Measurements from ENCODE around the gene EXOC3L1.

Gene EXOC3L1

GRCh38 chr16:67177743-67178699, 11.9 kb downstream of the EXOC3L1 start:
- peak; percentile 61 for DNase-seq

- DNase-seq = no peak
Measured at GRCh38 chr16:67176662-67177061, 13.3 kb downstream of the EXOC3L1 start.

- DNase-seq = no peak
Measured at GRCh38 chr16:67174706-67175231, 15.2 kb downstream of the EXOC3L1 start.

- peak; percentile 67 for DNase-seq
Measured at GRCh38 chr16:67173808-67174705, 15.9 kb downstream of the EXOC3L1 start.

GRCh38 chr16:67173323-67173722, 16.6 kb downstream of the EXOC3L1 start:
- no peak for DNase-seq

GRCh38 chr16:67170949-67171649, 18.8 kb downstream of the EXOC3L1 start:
- no peak for DNase-seq

GRCh38 chr16:67170168-67170948, 19.6 kb downstream of the EXOC3L1 start, which contains the start of gene NOL3:
NOL3 (plus strand) TSS chr16:67170538.
- DNase-seq = peak; percentile 41

GRCh38 chr16:67169642-67170167, 20.2 kb downstream of the EXOC3L1 start:
- DNase-seq = peak; percentile 32

- DNase-seq = no peak
Measured at GRCh38 chr16:67169011-67169451, 20.9 kb downstream of the EXOC3L1 start.

GRCh38 chr16:67167588-67167987, 22.3 kb downstream of the EXOC3L1 start:
- no peak for DNase-seq

GRCh38 chr16:67166598-67167168, 23.3 kb downstream of the EXOC3L1 start:
- DNase-seq = no peak

GRCh38 chr16:67166110-67166547, 23.8 kb downstream of the EXOC3L1 start:
- no peak for DNase-seq

- no peak for DNase-seq
Measured at GRCh38 chr16:67165121-67166078, 24.5 kb downstream of the EXOC3L1 start.

GRCh38 chr16:67164599-67165061, 25.3 kb downstream of the EXOC3L1 start, which contains the start of gene HSF4:
HSF4 (plus strand) TSS chr16:67164745; CDS start chr16:67164812, 67 bp downstream.
- DNase-seq = no peak

- DNase-seq = no peak
Measured at GRCh38 chr16:67163999-67164558, 25.9 kb downstream of the EXOC3L1 start.

- DNase-seq = no peak
Measured at GRCh38 chr16:67163164-67163998, 26.6 kb downstream of the EXOC3L1 start.

GRCh38 chr16:67162506-67163163, 27.3 kb downstream of the EXOC3L1 start:
- DNase-seq = no peak

Measured in CD4-positive, alpha-beta T cell treated with Interferon gamma for 1 hour (primary cell).